ENCODE data around the gene HBZ.
"Not testable (repeated sequence)": the region's sequence is repeated elsewhere in the genome, so short reads cannot be mapped to it uniquely, and the experiment has no call there.

The HBZ gene

GRCh38 chr16:138049-138417, 14.4 kb upstream of the HBZ start:
- no peak for FAIRE-seq

GRCh38 chr16:140175-140857, 12.1 kb upstream of the HBZ start:
- FAIRE-seq, result no peak

DNA sequence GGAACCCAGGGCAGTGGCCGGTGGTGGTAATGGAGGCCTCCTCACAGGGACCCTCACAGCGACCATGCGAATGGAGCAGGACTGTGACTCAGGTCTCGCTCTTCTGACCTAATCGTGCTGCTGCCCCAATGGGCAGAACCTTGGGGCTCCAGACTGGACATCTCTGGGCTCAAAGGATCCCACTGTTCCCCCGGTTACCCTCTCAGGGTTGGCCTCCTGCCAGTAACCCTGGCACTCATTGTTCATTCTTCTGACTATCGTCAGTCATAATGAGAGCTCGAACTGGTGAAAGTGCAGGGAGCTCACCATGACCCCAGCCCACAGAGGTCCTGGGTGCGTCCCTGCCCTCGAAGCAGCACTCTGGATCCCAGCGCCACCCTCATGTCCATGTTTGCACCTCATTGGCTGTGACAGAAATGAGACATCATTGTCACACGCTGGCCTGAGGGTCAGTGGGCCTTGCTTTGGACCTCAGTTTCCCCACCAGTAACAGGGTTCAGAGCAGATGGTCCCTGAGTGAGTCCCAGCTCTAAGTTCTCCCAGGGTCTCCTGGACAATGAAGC, 10.0 kb upstream of the HBZ start:
- FAIRE-seq, result no peak

GRCh38 chr16:143047-143446, 9.4 kb upstream of the HBZ start:
- no peak for FAIRE-seq

- no peak for FAIRE-seq
These were observed 9.0 kb upstream of the HBZ start for GRCh38 chr16:143456-143855.

- no peak for FAIRE-seq
These were observed 7.6 kb upstream of the HBZ start for GRCh38 chr16:144797-145252.

DNA sequence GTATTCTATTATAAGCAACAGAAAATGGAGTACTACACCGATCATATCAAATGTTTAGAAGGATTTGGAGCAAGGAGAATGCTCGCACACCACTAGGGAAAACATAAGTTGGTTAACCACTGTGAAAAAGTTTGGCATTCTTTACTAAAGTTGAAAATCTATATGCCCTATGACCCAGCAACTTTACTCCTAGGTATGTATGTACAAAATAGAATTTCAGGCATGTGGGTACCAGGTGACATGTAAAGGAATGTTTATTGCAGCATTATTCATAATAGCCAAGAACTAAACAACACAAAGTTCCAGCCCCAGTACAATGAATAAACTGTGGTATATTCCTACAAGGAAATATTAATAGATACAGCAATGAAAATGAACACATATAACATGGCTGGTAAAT, 5.8 kb upstream of the HBZ start:
- no peak for FAIRE-seq

DNA sequence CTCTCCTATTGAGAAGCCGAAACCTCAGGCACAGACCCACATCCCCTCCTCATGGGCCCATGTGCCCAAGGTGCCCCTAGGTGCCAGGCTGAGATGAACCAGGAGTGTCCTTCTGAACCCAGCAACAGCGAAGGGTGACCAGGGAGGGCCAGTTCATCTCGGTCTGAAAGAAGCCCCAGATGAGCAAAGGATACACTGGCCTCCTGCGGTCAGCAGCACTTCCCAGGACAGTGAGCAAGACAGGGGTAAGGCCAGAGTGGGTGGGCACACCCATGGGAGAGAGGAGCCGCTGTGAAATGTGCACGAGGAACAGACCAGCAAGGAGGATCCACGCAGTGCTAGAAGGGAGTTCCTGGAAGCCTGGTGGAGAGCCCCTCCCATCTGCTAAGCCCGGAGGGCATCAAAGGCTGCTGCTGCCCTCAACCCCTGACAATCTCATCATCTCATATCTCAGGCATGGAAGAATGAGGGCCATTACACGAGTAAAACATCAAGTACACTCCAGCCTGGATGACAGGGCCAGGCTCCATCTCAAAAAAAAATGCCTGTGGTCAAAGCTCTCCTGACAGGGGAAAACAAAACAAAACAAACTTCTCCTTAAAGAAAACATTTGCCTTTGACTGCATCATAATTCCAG, 3.3 kb upstream of the HBZ start:
- FAIRE-seq, result no peak

GRCh38 chr16:153129-153521, 681 bp downstream of the HBZ start:
- not testable (repeated sequence) for FAIRE-seq

- FAIRE-seq, result not testable (repeated sequence)
These were observed 1.2 kb downstream of the HBZ start for GRCh38 chr16:153550-154216.

- FAIRE-seq, result no peak
These were observed 2.0 kb downstream of the HBZ start for GRCh38 chr16:154217-155030.

DNA sequence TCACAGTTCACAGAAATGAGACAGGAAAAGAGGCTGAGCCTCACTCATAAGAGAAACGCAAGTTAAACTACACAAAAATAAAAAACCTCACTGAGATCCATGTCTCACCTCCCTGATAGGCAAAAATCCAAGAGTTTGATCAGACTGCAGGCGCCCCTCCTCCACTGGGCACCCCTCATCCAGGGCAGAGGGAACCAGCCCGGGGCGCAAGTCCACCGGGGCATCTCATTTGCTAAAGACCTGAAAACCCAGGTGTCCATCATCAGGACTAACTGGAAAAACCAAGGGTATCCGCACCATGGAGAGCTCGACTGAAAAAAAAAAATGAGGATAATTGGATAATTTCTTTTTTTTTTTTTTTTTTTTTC, 2.6 kb downstream of the HBZ start:
- FAIRE-seq, result no peak

- FAIRE-seq, result no peak
These were observed 6.8 kb downstream of the HBZ start for GRCh38 chr16:159136-159849.

- FAIRE-seq, result not testable (repeated sequence)
These were observed 7.8 kb downstream of the HBZ start for GRCh38 chr16:160242-160641.

GRCh38 chr16:160691-161190, 8.3 kb downstream of the HBZ start:
- FAIRE-seq, result no peak

- FAIRE-seq, result no peak
These were observed 10.0 kb downstream of the HBZ start for GRCh38 chr16:162271-162991.

GRCh38 chr16:163139-163538, 10.7 kb downstream of the HBZ start:
- not testable (repeated sequence) for FAIRE-seq

- not testable (repeated sequence) for FAIRE-seq
These were observed 11.3 kb downstream of the HBZ start for GRCh38 chr16:163696-164095.

DNA sequence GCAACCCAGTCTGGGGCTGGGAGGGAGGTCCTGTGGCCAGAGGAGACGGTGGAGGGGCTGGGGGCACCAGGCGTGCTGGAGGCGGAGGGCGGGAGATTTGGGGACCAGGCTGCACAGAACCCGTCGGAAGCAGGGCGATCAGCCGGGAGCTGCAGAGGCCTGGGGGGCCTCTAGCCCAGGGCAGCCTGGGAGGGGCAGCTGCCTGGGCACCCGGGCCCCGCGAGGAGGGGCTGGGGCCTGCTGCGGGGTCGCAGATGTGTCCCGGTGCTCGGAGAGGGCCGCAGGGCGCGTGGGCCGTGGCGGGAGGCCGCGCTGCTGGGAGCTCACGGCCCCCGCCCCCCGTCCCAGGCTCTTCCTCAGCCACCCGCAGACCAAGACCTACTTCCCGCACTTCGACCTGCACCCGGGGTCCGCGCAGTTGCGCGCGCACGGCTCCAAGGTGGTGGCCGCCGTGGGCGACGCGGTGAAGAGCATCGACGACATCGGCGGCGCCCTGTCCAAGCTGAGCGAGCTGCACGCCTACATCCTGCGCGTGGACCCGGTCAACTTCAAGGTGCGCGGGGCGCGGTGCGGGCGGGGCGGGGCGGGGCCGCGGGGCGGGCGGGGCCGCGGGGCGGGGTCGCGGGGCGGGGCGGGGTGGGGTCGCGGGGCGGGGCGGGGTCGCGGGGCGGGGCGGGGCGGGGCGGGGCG, 11.8 kb downstream of the HBZ start:
- FAIRE-seq, result not testable (repeated sequence)

GRCh38 chr16:164827-165538, 12.5 kb downstream of the HBZ start:
- no peak for FAIRE-seq

All from islet of Langerhans (tissue), 1 donor.